ENCODE results near the gene PDE1C.

The PDE1C gene

GRCh38 chr7:31720366-31720765 lies 349.8 kb downstream of the PDE1C start:
- H3K9me3 ChIP-seq (ENCODE audit: control insufficient read depth in 1 of 2, low read length in 2 of 2) = no peaks in the 10 kb centered on the region
- no peak overlapping the region for H3K27ac ChIP-seq (ENCODE audit: low read length)
- H3K27me3 ChIP-seq (ENCODE audit: low read depth, low read length) = no peaks in the 10 kb centered on the region
- no peak overlapping the region for H3K4me3 ChIP-seq (ENCODE audit: low read depth in 1 of 2, low read length in 2 of 2)
- H3K4me1 ChIP-seq (ENCODE audit: control insufficient read depth in 1 of 2, insufficient read depth in 2 of 2, low read length in 2 of 2) = no peaks in the 10 kb centered on the region
- no peaks in the 10 kb centered on the region for H3K36me3 ChIP-seq (ENCODE audit: control insufficient read depth in 1 of 2, insufficient read depth in 2 of 2, low read length in 2 of 2)

GRCh38 chr7:31716355-31716754 lies 353.9 kb downstream of the PDE1C start:
- H3K9me3 ChIP-seq (ENCODE audit: control insufficient read depth in 1 of 2, low read length in 2 of 2) = peaks cover 0 to 5% of the 10 kb centered on the region in 2 donors
- no peaks in the 10 kb centered on the region for H3K27me3 ChIP-seq (ENCODE audit: low read depth, low read length)
- no peaks in the 10 kb centered on the region for H3K36me3 ChIP-seq (ENCODE audit: control insufficient read depth in 1 of 2, insufficient read depth in 2 of 2, low read length in 2 of 2)
- no peaks in the 10 kb centered on the region for H3K4me1 ChIP-seq (ENCODE audit: control insufficient read depth in 1 of 2, insufficient read depth in 2 of 2, low read length in 2 of 2)
- no peak overlapping the region for H3K27ac ChIP-seq (ENCODE audit: low read length)
- H3K4me3 ChIP-seq (ENCODE audit: low read depth in 1 of 2, low read length in 2 of 2) = no peak overlapping the region

GRCh38 chr7:31710171-31710570 lies 360.0 kb downstream of the PDE1C start:
- Histone ChIP-seq H3K4me1 (ENCODE audit: control insufficient read depth in 1 of 2, insufficient read depth in 2 of 2, low read length in 2 of 2) (no peaks in the 10 kb centered on the region), H3K27me3 (ENCODE audit: low read depth, low read length) (no peaks in the 10 kb centered on the region), H3K4me3 (ENCODE audit: low read depth in 1 of 2, low read length in 2 of 2) (no peak overlapping the region), H3K9me3 (ENCODE audit: control insufficient read depth in 1 of 2, low read length in 2 of 2) (peaks cover 0 to 5% of the 10 kb centered on the region in 2 donors), H3K27ac (ENCODE audit: low read length) (no peak overlapping the region), H3K36me3 (ENCODE audit: control insufficient read depth in 1 of 2, insufficient read depth in 2 of 2, low read length in 2 of 2) (no peaks in the 10 kb centered on the region)

- H3K9me3 ChIP-seq (ENCODE audit: control insufficient read depth in 1 of 2, low read length in 2 of 2) = no peaks in the 10 kb centered on the region
- H3K27ac ChIP-seq (ENCODE audit: low read length) = no peak overlapping the region
- H3K4me1 ChIP-seq (ENCODE audit: control insufficient read depth in 1 of 2, insufficient read depth in 2 of 2, low read length in 2 of 2) = no peaks in the 10 kb centered on the region
- no peak overlapping the region for H3K4me3 ChIP-seq (ENCODE audit: low read depth in 1 of 2, low read length in 2 of 2)
- no peaks in the 10 kb centered on the region for H3K36me3 ChIP-seq (ENCODE audit: control insufficient read depth in 1 of 2, insufficient read depth in 2 of 2, low read length in 2 of 2)
- no peaks in the 10 kb centered on the region for H3K27me3 ChIP-seq (ENCODE audit: low read depth, low read length)
Measured at GRCh38 chr7:31707089-31707488, 363.1 kb downstream of the PDE1C start.

GRCh38 chr7:31705377-31705776 lies 364.8 kb downstream of the PDE1C start:
- no peaks in the 10 kb centered on the region for H3K27me3 ChIP-seq (ENCODE audit: low read depth, low read length)
- no peaks in the 10 kb centered on the region for H3K4me1 ChIP-seq (ENCODE audit: control insufficient read depth in 1 of 2, insufficient read depth in 2 of 2, low read length in 2 of 2)
- H3K4me3 ChIP-seq (ENCODE audit: low read depth in 1 of 2, low read length in 2 of 2) = no peak overlapping the region
- H3K27ac ChIP-seq (ENCODE audit: low read length) = no peak overlapping the region
- no peaks in the 10 kb centered on the region for H3K9me3 ChIP-seq (ENCODE audit: control insufficient read depth in 1 of 2, low read length in 2 of 2)
- H3K36me3 ChIP-seq (ENCODE audit: control insufficient read depth in 1 of 2, insufficient read depth in 2 of 2, low read length in 2 of 2) = no peaks in the 10 kb centered on the region

DNA sequence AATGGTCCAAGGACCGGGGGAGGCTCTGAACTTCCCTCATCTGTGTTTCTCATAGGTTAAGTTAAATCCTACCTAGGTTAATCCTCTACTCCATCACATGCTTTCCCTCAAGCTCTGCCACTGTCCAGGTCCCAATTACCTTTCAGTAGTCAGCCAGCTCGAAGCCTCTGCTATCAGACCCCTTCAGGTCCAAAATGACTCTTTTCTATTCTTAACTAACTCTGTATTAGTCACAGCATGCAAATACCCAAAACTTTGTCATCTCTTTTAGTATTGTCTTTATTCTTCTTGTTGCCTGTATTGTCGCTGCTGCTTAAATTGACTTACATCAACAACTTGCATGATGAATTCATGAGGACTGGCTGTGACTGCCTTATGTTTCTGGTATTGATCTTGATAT lies 367.9 kb downstream of the PDE1C start:
- Histone ChIP-seq H3K36me3 (ENCODE audit: control insufficient read depth in 1 of 2, insufficient read depth in 2 of 2, low read length in 2 of 2) (no peaks in the 10 kb centered on the region), H3K4me3 (ENCODE audit: low read depth in 1 of 2, low read length in 2 of 2) (no peak overlapping the region), H3K27me3 (ENCODE audit: low read depth, low read length) (no peaks in the 10 kb centered on the region), H3K9me3 (ENCODE audit: control insufficient read depth in 1 of 2, low read length in 2 of 2) (no peaks in the 10 kb centered on the region), H3K27ac (ENCODE audit: low read length) (no peak overlapping the region), H3K4me1 (ENCODE audit: control insufficient read depth in 1 of 2, insufficient read depth in 2 of 2, low read length in 2 of 2) (no peaks in the 10 kb centered on the region)

Measured in muscle layer of duodenum (tissue), 2 donors.